Liver (tissue), 9 donors: Measurements from ENCODE around the gene CPT1B. TPM values are rescaled to one million over a fixed set of nuclear protein-coding genes. Genes with fewer than 3 reads are reported as not detected.

ENCODE experiments used
- DNase-seq: peaks from one replicate; pipeline ENCODE4 v3.0.0-alpha.2; 2017; ENCODE audit warnings: low spot score
- H3K27ac ChIP-seq, 2 donors: one replicate each; pipeline ENCODE4 v1.7.0; 2013; ENCODE audit warnings: inconsistent platforms in 2 of 2, low read length in 2 of 2, control low read depth in 1 of 2, low read depth in 1 of 2, mild to moderate bottlenecking in 1 of 2
- H3K27me3 ChIP-seq, 4 donors: one replicate each; pipeline versions ENCODE4 v1.6.1 to v1.7.0; 2013; ENCODE audit warnings: low read length in 3 of 4, inconsistent platforms in 1 of 4, mild to moderate bottlenecking in 1 of 4, moderate library complexity in 1 of 4; ENCODE audit not compliant: control insufficient read depth in 4 of 4, insufficient read depth in 4 of 4
- H3K36me3 ChIP-seq, 4 donors: one replicate each; pipeline versions ENCODE4 v1.6.1 to v1.7.0; 2013; ENCODE audit warnings: low read length in 3 of 4, mild to moderate bottlenecking in 3 of 4, low read depth in 1 of 4, moderate library complexity in 1 of 4; ENCODE audit not compliant: control insufficient read depth in 4 of 4, insufficient read depth in 3 of 4
- H3K4me1 ChIP-seq, 4 donors: one replicate each; pipeline versions ENCODE4 v1.6.1 to v1.7.0; 2013; ENCODE audit warnings: low read length in 3 of 4, mild to moderate bottlenecking in 3 of 4, moderate library complexity in 1 of 4; ENCODE audit not compliant: control insufficient read depth in 4 of 4, insufficient read depth in 4 of 4
- H3K4me3 ChIP-seq, 3 donors: one replicate each; pipeline versions ENCODE4 v1.6.1 to v1.7.0; 2013; ENCODE audit warnings: low read length in 3 of 3, control low read depth in 1 of 3, low read depth in 1 of 3, mild to moderate bottlenecking in 1 of 3
- H3K9ac ChIP-seq, 2 donors: one replicate each; pipeline ENCODE4 v1.7.0; 2013; ENCODE audit warnings: low read length in 2 of 2, mild to moderate bottlenecking in 2 of 2, moderate library complexity in 2 of 2, control low read depth in 1 of 2, low read depth in 1 of 2
- H3K9me3 ChIP-seq, 4 donors: one replicate each; pipeline versions ENCODE4 v1.6.1 to v1.7.0; 2013; ENCODE audit warnings: low read length in 3 of 4; ENCODE audit not compliant: control insufficient read depth in 4 of 4
- CTCF ChIP-seq: fragments of 150-350 bp; IDR thresholded peaks from 2 replicates; pipeline ENCODE4 v1.5.1; 2017; ENCODE audit warnings: improper control_type of control experiment, low read depth, low read length; ENCODE audit not compliant: missing input control
- EGR1 ChIP-seq, 2 donors: IDR thresholded peaks; 2 replicates each; pipeline ENCODE4 v1.6.1; 2016 to 2018; ENCODE audit warnings: antibody characterized with exemption in 2 of 2, low read depth in 2 of 2
- FOXA1 ChIP-seq: IDR thresholded peaks from 2 replicates; pipeline ENCODE4 v1.6.1; 2016; ENCODE audit warnings: antibody characterized with exemption
- GABPA ChIP-seq, 2 donors: IDR thresholded peaks in 1 of 2; conservative IDR thresholded peaks in 1 of 2; 2 replicates each; pipeline ENCODE4 v1.6.1; 2016; ENCODE audit warnings: antibody characterized with exemption in 2 of 2, mild to moderate bottlenecking in 1 of 2, moderate library complexity in 1 of 2
- HNF4A ChIP-seq, 2 donors: conservative IDR thresholded peaks; 2 replicates each; pipeline ENCODE4 v1.6.1; 2016; ENCODE audit warnings: antibody characterized with exemption in 2 of 2, mild to moderate bottlenecking in 2 of 2
- HNF4G ChIP-seq: IDR thresholded peaks from 2 replicates; pipeline ENCODE4 v1.6.1; 2016; ENCODE audit warnings: antibody characterized with exemption
- JUND ChIP-seq, 2 donors: IDR thresholded peaks; 2 replicates each; pipeline ENCODE4 v1.6.1; 2016; ENCODE audit warnings: antibody characterized with exemption in 2 of 2
- NR2F2 ChIP-seq: IDR thresholded peaks from 2 replicates; pipeline ENCODE4 v1.6.1; 2016; ENCODE audit warnings: antibody characterized with exemption
- RAD21 ChIP-seq, 2 donors: IDR thresholded peaks; 2 replicates each; pipeline ENCODE4 v1.6.1; 2016; ENCODE audit warnings: antibody characterized with exemption in 2 of 2, mild to moderate bottlenecking in 2 of 2
- REST ChIP-seq: IDR thresholded peaks from 2 replicates; pipeline ENCODE4 v1.6.1; 2016; ENCODE audit warnings: antibody characterized with exemption, mild to moderate bottlenecking
- SP1 ChIP-seq: IDR thresholded peaks from 2 replicates; pipeline ENCODE4 v1.6.1; 2018; ENCODE audit warnings: antibody characterized with exemption, mild to moderate bottlenecking
- TAF1 ChIP-seq: conservative IDR thresholded peaks from 2 replicates; pipeline ENCODE4 v1.6.1; 2016; ENCODE audit warnings: antibody characterized with exemption, mild to moderate bottlenecking
- YY1 ChIP-seq: IDR thresholded peaks from 2 replicates; pipeline ENCODE4 v1.6.1; 2016; ENCODE audit warnings: antibody characterized with exemption, mild to moderate bottlenecking
- WGBS: extraction: QIAGEN DNeasy Blood & Tissue Kit; methylation state at CpG from one replicate; pipeline ENCODE4 v1.1.7; 2013; 5-methylcytosine and 5-hydroxymethylcytosine counted together
- polyA plus RNA-seq, 2 donors: library from polyadenylated mRNA; stranded (reverse) in 1 of 2; unstranded in 1 of 2; fragments of 200-250 nt in 1 of 2; fragments of >200 nt in 1 of 2; fragmentation: Nextera tagmentation in 1 of 2; extraction: Ambion mirVana in 1 of 2; gene quantifications; one replicate each; pipeline versions ENCODE4 v1.2.1 to v1.2.3, GENCODE V29; 2013 to 2015
- total RNA-seq, 2 donors: library from RNA; depleted of rRNA; stranded (reverse); fragments of >200 nt; gene quantifications; one replicate each; pipeline ENCODE4 v1.2.3, GENCODE V29; 2014
- TF ChIP-seq, protein P1 (sequence below): IDR thresholded peaks from 2 replicates; pipeline ENCODE4 v1.6.1; 2016; ENCODE audit warnings: antibody characterized with exemption
- TF ChIP-seq, protein P2 (sequence below): IDR thresholded peaks from 2 replicates; pipeline ENCODE4 v1.6.1; 2016; ENCODE audit warnings: antibody characterized with exemption
- TF ChIP-seq, protein P3 (sequence below): IDR thresholded peaks from 2 replicates; pipeline ENCODE4 v1.6.1; 2016; ENCODE audit warnings: antibody characterized with exemption
- donor health status: healthy.
- donor health status: healthy.
- donor health status: healthy.
- donor health status: healthy.
- donor health status: healthy.

The CPT1B gene
- total and polyA plus RNA-seq, 4 donors, result 3.0 to 13.6 (median 4.9) TPM

DNA sequence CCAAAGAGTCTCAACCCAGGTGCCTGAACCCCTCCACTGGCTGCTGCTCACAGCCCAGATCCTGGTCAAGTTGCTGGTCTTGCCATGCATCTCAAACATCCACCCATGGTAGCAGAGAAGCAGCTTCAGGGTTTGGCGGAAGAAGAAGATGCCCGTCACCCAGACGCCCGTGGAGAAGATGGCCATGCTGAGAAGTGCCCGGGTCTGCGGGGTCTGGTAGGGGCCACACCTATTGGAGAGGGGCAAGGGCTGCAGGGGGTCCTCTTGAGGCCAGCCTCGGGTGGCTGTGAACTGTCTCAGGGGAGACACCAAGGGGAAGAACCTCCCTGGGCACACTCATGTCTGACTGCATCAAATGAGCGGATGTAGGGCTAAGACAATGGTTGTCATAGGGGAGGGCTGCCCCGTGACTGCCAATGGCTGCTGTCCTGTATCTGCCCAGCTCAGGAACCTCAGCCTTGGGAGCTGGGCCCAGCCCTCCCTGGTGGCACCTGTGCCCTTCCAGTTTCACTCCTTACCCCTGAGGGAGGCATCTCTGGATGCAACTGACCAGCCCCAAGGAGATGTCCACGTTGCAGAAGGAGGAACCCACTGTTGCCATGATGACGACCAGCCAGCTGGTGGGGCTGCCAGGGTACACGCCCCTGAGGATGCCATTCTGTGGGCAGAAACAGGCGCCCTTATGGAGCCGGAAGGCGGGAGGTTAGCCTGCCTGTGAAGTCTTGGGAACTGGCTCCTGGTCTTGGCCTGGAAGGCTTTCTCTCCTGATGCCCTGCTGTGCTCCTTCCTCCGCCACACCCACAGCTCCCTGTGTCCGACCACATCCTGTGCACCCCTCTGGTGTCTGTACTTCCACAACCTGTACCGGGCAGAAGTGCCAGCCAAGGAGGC, 1.2 kb downstream of the CPT1B start:
- H3K4me3 ChIP-seq, result no peak overlapping the region
- H3K9me3 ChIP-seq, result no peaks in the 10 kb centered on the region
- 88% methylated on average over 18 of the region's 18 CpGs for WGBS
- no peaks in the 10 kb centered on the region for H3K27me3 ChIP-seq
- H3K4me1 ChIP-seq, result peaks cover 6 to 16% (median 13%) of the 10 kb centered on the region in 4 donors
- no peak overlapping the region for H3K27ac ChIP-seq
- no peak for TF ChIP-seq HNF4A (conservative IDR thresholded peaks at IDR 0.05)
- TF ChIP-seq RAD21 (IDR thresholded peaks at IDR 0.05), result no peak
- TF ChIP-seq HNF4G, result no peak
- TF ChIP-seq, protein P1, sequence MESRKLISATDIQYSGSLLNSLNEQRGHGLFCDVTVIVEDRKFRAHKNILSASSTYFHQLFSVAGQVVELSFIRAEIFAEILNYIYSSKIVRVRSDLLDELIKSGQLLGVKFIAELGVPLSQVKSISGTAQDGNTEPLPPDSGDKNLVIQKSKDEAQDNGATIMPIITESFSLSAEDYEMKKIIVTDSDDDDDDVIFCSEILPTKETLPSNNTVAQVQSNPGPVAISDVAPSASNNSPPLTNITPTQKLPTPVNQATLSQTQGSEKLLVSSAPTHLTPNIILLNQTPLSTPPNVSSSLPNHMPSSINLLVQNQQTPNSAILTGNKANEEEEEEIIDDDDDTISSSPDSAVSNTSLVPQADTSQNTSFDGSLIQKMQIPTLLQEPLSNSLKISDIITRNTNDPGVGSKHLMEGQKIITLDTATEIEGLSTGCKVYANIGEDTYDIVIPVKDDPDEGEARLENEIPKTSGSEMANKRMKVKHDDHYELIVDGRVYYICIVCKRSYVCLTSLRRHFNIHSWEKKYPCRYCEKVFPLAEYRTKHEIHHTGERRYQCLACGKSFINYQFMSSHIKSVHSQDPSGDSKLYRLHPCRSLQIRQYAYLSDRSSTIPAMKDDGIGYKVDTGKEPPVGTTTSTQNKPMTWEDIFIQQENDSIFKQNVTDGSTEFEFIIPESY, result no peak
- TF ChIP-seq GABPA (IDR thresholded peaks at IDR 0.05 in 1 of 2, conservative IDR thresholded peaks at IDR 0.05 in 1 of 2), result no peak
- no peak for TF ChIP-seq FOXA1
- TF ChIP-seq REST, result no peak
- no peak for TF ChIP-seq TAF1
- TF ChIP-seq JUND (IDR thresholded peaks at IDR 0.05), result no peak
- TF ChIP-seq NR2F2, result no peak
- TF ChIP-seq, protein P2, sequence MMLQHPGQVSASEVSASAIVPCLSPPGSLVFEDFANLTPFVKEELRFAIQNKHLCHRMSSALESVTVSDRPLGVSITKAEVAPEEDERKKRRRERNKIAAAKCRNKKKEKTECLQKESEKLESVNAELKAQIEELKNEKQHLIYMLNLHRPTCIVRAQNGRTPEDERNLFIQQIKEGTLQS, result no peak
- no peak for TF ChIP-seq EGR1 (IDR thresholded peaks at IDR 0.05; ENCODE audit: low read depth in 2 of 2)
- no peak for TF ChIP-seq YY1
- no peak for TF ChIP-seq SP1
- TF ChIP-seq, protein P3, sequence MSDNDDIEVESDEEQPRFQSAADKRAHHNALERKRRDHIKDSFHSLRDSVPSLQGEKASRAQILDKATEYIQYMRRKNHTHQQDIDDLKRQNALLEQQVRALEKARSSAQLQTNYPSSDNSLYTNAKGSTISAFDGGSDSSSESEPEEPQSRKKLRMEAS, result no peak
- no peak overlapping the region for H3K9ac ChIP-seq
- peaks cover 0 to 5% (median under 1%) of the 10 kb centered on the region in 4 donors for H3K36me3 ChIP-seq
- DNase-seq, result no peak

GRCh38 chr22:50576070-50576469, 2.2 kb downstream of the CPT1B start:
- Histone ChIP-seq H3K27me3 (no peaks in the 10 kb centered on the region), H3K4me1 (peaks cover 0 to 16% (median 8%) of the 10 kb centered on the region in 4 donors), H3K36me3 (peaks cover 0 to 6% (median under 1%) of the 10 kb centered on the region in 4 donors), H3K27ac (no peak overlapping the region), H3K4me3 (no peak overlapping the region), H3K9me3 (no peaks in the 10 kb centered on the region), H3K9ac (no peak overlapping the region)
- TF ChIP-seq SP1 (no peak), RAD21 (IDR thresholded peaks at IDR 0.05) (peak; percentile 64 to 73), CTCF (peak; percentile 22), YY1 (no peak)
- 72% methylated on average over 5 of the region's 5 CpGs for WGBS
- DNase-seq, result no peak
